ENCODE data around the gene LCAT.

The LCAT gene

GRCh38 chr16:67928147-67928546 lies 15.8 kb downstream of the LCAT start:
- ChIA-PET CTCF (interaction anchor here (0.9 to 1.4 kb wide), 3 partner anchors 44 to 112 kb away, joined by 3 to 6 read pairs (median 4); no protein-coding TSS in a partner anchor), POLR2A (no interaction called here)
- DNase-seq (ENCODE audit: extremely low spot score), result no peak
- no peak for TF ChIP-seq FOXK2 (IDR thresholded peaks at IDR 0.05)
- no peak for TF ChIP-seq ARNT (IDR thresholded peaks at IDR 0.05)

DNA sequence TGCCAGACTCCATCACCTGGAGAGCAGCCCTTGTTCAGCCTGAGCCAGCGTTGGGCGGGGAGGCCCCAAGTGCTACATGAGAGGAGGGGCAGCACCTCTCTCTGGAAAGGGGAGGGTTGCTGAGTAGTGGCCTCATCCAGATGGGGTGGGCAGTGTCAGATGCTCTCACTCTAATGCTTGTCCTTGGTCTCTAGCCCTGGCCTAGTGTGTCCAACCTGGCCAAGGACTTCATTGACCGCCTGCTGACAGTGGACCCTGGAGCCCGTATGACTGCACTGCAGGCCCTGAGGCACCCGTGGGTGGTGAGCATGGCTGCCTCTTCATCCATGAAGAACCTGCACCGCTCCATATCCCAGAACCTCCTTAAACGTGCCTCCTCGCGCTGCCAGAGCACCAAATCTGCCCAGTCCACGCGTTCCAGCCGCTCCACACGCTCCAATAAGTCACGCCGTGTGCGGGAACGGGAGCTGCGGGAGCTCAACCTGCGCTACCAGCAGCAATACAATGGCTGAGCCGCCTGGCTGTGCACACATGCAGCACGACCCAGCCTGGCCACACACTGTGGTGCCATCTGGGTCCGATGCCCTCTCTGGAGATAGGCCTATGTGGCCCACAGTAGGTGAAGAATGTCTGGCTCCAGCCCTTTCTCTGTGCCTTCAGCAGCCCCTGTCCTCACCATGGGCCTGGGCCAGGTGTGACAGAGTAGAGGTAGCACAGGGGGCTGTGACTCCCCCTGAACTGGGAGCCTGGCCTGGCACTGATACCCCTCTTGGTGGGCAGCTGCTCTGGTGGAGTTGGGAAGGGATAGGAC lies 16.6 kb downstream of the LCAT start:
- CTCF ChIA-PET, result interaction anchor here (1.1 kb wide), 1 partner anchor 111 kb away, joined by 3 read pairs; no protein-coding TSS in a partner anchor
- POLR2A ChIA-PET, result no interaction called here
- DNase-seq (ENCODE audit: extremely low spot score), result no peak
- TF ChIP-seq BHLHE40 (IDR thresholded peaks at IDR 0.05; ENCODE audit: borderline replicate concordance) (no peak), PKNOX1 (IDR thresholded peaks at IDR 0.05) (no peak), NFRKB (IDR thresholded peaks at IDR 0.05) (no peak), ARNT (IDR thresholded peaks at IDR 0.05) (no peak), ELF4 (IDR thresholded peaks at IDR 0.05) (no peak), CTBP1 (IDR thresholded peaks at IDR 0.05; ENCODE audit: borderline replicate concordance) (no peak), SUZ12 (IDR thresholded peaks at IDR 0.05) (no peak), TARDBP (IDR thresholded peaks at IDR 0.05) (no peak), FOXM1 (IDR thresholded peaks at IDR 0.05; ENCODE audit: borderline replicate concordance) (no peak)

- peak; percentile 62 for DNase-seq (ENCODE audit: extremely low spot score)
- ChIA-PET CTCF (interaction anchor here (0.8 to 1.2 kb wide), 4 partner anchors 42 to 254 kb away, joined by 3 to 4 read pairs (median 3); no protein-coding TSS in a partner anchor), POLR2A (interaction anchor here (0.9 to 2.9 kb wide), 4 partner anchors 9 to 207 kb away, joined by 3 to 12 read pairs (median 6); partner anchors contain the start of genes GFOD2, NUTF2 and PSKH1)
- no peak for TF ChIP-seq L3MBTL2 (conservative IDR thresholded peaks at IDR 0.05)
These were observed 17.7 kb downstream of the LCAT start for GRCh38 chr16:67926181-67926750.

- POLR2A ChIA-PET, result interaction anchor here (1.9 to 2.9 kb wide), 2 partner anchors 11 to 205 kb away, joined by 5 to 12 read pairs; partner anchors contain the start of gene GFOD2
- no peak for DNase-seq (ENCODE audit: extremely low spot score)
- CTCF ChIA-PET, result interaction anchor here (0.6 to 1.2 kb wide), 3 partner anchors 108 to 403 kb away, joined by 3 to 6 read pairs (median 4); no protein-coding TSS in a partner anchor
- TF ChIP-seq TARDBP (IDR thresholded peaks at IDR 0.05), result no peak
- no peak for TF ChIP-seq PKNOX1 (IDR thresholded peaks at IDR 0.05)
- TF ChIP-seq SUZ12 (IDR thresholded peaks at IDR 0.05), result no peak
- TF ChIP-seq FOXK2 (IDR thresholded peaks at IDR 0.05), result no peak
- TF ChIP-seq BHLHE40 (IDR thresholded peaks at IDR 0.05; ENCODE audit: borderline replicate concordance), result no peak
- no peak for TF ChIP-seq ELF4 (IDR thresholded peaks at IDR 0.05)
- no peak for TF ChIP-seq L3MBTL2 (conservative IDR thresholded peaks at IDR 0.05)
- no peak for TF ChIP-seq FOXM1 (IDR thresholded peaks at IDR 0.05; ENCODE audit: borderline replicate concordance)
- no peak for TF ChIP-seq ZNF384 (IDR thresholded peaks at IDR 0.05)
- no peak for TF ChIP-seq FOXA1 (IDR thresholded peaks at IDR 0.05)
- no peak for TF ChIP-seq ARNT (IDR thresholded peaks at IDR 0.05)
- TF ChIP-seq SP1 (IDR thresholded peaks at IDR 0.05), result no peak
These were observed 19.6 kb downstream of the LCAT start for GRCh38 chr16:67924140-67924906.

DNA sequence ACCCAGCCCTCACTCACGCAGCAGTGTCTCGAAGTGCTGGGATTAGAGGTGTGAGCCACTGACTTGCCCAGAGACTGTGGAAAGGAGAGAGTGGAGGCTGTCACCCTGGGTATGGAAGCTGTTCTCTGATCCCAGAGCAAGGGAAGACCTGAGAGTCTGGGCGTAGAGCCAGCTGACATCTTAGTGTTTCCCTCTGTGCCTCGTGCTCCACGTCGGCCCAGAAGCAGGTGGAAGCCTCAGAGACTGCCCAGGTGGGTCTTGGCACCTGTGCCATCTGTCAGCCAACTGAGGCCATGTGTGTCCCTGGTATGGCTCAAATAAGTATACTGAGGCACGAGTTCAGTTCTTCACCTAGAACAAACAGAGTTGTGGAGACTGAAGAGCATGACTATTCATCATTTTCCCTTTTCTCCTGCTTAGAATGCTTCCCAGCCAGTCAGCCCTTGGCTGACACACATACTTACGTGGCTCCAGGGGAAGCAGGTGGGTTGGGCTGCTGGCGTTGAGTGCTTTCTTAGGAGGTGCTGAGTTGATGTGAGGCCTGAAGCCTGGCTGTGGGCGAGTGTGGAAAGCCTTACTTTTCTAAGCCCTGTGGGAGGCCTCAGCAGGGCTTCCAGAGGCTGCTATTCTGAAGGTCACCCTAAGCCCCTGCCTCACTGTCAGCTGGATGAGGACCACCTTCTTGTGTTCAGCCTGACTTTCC lies 20.4 kb downstream of the LCAT start:
- ChIA-PET CTCF (no interaction called here), POLR2A (interaction anchor here (0.6 kb wide), 1 partner anchor 278 kb away, joined by 3 read pairs; no protein-coding TSS in a partner anchor)
- no peak for DNase-seq (ENCODE audit: extremely low spot score)
- TF ChIP-seq PKNOX1 (IDR thresholded peaks at IDR 0.05), result no peak
- no peak for TF ChIP-seq CTBP1 (IDR thresholded peaks at IDR 0.05; ENCODE audit: borderline replicate concordance)
- no peak for TF ChIP-seq NFRKB (IDR thresholded peaks at IDR 0.05)
- TF ChIP-seq L3MBTL2 (conservative IDR thresholded peaks at IDR 0.05), result no peak
- no peak for TF ChIP-seq ZNF384 (IDR thresholded peaks at IDR 0.05)
- no peak for TF ChIP-seq HDGF (IDR thresholded peaks at IDR 0.05; ENCODE audit: borderline replicate concordance)
- TF ChIP-seq BHLHE40 (IDR thresholded peaks at IDR 0.05; ENCODE audit: borderline replicate concordance), result no peak
- TF ChIP-seq FOXK2 (IDR thresholded peaks at IDR 0.05), result no peak
- no peak for TF ChIP-seq FOXM1 (IDR thresholded peaks at IDR 0.05; ENCODE audit: borderline replicate concordance)
- TF ChIP-seq ARNT (IDR thresholded peaks at IDR 0.05), result no peak
- TF ChIP-seq SUZ12 (IDR thresholded peaks at IDR 0.05), result no peak
- TF ChIP-seq FOXA1 (IDR thresholded peaks at IDR 0.05), result no peak
- TF ChIP-seq LEF1 (IDR thresholded peaks at IDR 0.05; ENCODE audit: borderline replicate concordance), result no peak
- no peak for TF ChIP-seq TARDBP (IDR thresholded peaks at IDR 0.05)
- no peak for TF ChIP-seq SP1 (IDR thresholded peaks at IDR 0.05)
- TF ChIP-seq ELF4 (IDR thresholded peaks at IDR 0.05), result no peak
